Bronchial epithelial cell (primary cell): ENCODE data around the gene SGK1. TPM values are rescaled to one million over a fixed set of nuclear protein-coding genes. Genes with fewer than 3 reads are reported as not detected.

Experiments used
- DNase-seq: peaks from one replicate; pipeline ENCODE4 v3.0.0-alpha.2; 2010; ENCODE audit warnings: low read depth
- FAIRE-seq: peaks from 2 replicates; lab custom pipeline; 2011; peaks lifted over from hg19 to GRCh38; lab: Jason Lieb, UNC
- H3K27me3 ChIP-seq: 2 replicates; pipeline ENCODE4 v1.5.1; 2011; ENCODE audit warnings: low read length; ENCODE audit not compliant: control insufficient read depth, insufficient read depth
- H3K36me3 ChIP-seq: 2 replicates; pipeline ENCODE4 v1.5.1; 2011; ENCODE audit warnings: low read length; ENCODE audit not compliant: control insufficient read depth, insufficient read depth
- H3K4me3 ChIP-seq: 2 replicates; pipeline ENCODE4 v1.5.1; 2011; ENCODE audit warnings: mild to moderate bottlenecking, low read depth, low read length, control low read depth
- total RNA-seq: library from RNA; depleted of rRNA; stranded (reverse); fragments of >200 nt; gene quantifications from 2 replicates; pipeline ENCODE4 v1.2.1, GENCODE V29; 2014
- TF ChIP-seq, protein P1 (sequence below): IDR thresholded peaks from 2 replicates; pipeline ENCODE4 v1.5.1; 2011; ENCODE audit warnings: mild to moderate bottlenecking, moderate library complexity, low read length, control low read depth, inconsistent platforms; ENCODE audit not compliant: insufficient read depth, severe bottlenecking

Gene SGK1
- total RNA-seq, 1 donor from 2014 or later, result 13.4 TPM

DNA sequence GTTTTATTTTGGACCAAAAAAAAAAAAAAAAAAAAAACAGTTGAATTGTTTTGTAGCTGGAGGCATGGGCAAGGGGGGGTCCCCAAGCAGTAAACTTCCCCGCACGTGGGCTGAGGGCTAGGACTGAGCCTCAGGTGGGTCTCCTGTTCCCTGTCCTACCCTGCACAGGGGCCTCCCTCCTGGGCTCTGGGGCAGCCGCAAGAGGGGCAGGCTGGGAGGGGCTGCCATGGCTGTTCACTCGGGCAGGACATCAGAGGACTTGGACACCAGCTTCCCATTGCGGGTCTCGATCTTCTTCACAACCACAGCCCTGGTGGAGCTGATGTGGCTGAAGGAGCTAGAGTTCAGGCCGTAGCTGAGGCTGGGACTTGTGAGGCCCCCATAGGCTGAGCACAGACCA, 21.1 kb downstream of the SGK1 start:
- Histone ChIP-seq H3K36me3 (no peaks in the 10 kb centered on the region), H3K4me3 (no peak overlapping the region), H3K27me3 (no peaks in the 10 kb centered on the region)
- TF ChIP-seq, protein P1, sequence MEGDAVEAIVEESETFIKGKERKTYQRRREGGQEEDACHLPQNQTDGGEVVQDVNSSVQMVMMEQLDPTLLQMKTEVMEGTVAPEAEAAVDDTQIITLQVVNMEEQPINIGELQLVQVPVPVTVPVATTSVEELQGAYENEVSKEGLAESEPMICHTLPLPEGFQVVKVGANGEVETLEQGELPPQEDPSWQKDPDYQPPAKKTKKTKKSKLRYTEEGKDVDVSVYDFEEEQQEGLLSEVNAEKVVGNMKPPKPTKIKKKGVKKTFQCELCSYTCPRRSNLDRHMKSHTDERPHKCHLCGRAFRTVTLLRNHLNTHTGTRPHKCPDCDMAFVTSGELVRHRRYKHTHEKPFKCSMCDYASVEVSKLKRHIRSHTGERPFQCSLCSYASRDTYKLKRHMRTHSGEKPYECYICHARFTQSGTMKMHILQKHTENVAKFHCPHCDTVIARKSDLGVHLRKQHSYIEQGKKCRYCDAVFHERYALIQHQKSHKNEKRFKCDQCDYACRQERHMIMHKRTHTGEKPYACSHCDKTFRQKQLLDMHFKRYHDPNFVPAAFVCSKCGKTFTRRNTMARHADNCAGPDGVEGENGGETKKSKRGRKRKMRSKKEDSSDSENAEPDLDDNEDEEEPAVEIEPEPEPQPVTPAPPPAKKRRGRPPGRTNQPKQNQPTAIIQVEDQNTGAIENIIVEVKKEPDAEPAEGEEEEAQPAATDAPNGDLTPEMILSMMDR, result no peak
- DNase-seq (no peak), FAIRE-seq (no peak)

DNA sequence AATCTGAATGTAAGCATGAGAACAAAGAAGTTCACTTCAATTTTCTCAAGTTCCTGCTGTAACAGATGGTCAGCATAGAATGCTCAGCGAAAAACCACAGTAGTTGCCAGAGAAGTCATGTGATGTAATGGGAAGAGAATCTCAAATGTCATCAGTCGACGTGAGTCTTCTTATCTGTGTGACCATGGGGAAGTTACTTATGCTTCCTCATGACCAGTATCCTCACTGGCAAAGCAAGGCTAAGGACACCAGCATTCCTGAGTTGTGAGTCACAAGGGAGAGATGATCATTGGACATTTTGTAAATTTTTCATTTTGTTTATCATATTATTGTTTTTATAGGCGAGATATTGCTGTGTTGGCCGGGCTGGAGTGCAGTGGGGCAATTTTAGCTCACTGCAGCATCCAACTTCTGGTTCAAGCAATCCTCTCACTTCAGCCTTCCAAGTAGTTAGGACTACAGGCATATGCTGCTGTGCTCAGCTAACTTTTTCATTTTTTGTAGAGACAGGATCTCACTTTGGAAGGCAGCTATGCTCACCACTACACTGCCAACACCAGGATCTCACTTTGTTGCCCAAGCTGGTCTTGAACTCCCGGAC, 21.9 kb downstream of the SGK1 start:
- TF ChIP-seq, protein P1, result no peak
- peak; percentile 63 for DNase-seq
- Histone ChIP-seq H3K36me3 (no peaks in the 10 kb centered on the region), H3K27me3 (no peaks in the 10 kb centered on the region), H3K4me3 (no peak overlapping the region)
- FAIRE-seq, result no peak

- no peak for DNase-seq
- Histone ChIP-seq H3K36me3 (no peaks in the 10 kb centered on the region), H3K27me3 (no peaks in the 10 kb centered on the region), H3K4me3 (no peak overlapping the region)
- TF ChIP-seq, protein P1, result no peak
- FAIRE-seq, result no peak
Measured at GRCh38 chr6:134293659-134294161, 24.2 kb downstream of the SGK1 start.

DNA sequence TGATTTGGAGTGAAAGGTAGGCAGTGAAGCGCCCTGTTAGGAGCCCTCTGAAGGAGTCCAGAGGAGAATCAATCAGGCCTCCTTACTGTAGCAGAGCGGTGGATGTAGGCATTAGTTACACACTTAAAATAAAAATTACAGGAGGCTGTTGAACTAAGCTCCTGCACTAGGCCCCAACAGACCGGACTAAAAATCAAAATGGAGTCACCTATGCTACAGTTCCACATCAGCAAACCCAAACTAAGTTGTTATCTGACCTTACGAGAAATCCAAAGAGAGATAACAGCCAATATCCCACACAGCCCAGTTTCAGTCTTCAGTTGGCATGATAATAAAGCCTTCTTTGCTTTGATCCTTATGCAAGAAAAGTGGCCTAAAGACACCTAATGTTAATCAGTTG, 26.8 kb downstream of the SGK1 start:
- H3K27me3 ChIP-seq, result no peaks in the 10 kb centered on the region
- TF ChIP-seq, protein P1, result no peak
- FAIRE-seq, result no peak
- DNase-seq, result no peak
- H3K36me3 ChIP-seq, result no peaks in the 10 kb centered on the region
- H3K4me3 ChIP-seq, result no peak overlapping the region

GRCh38 chr6:134289204-134289575, 28.7 kb downstream of the SGK1 start:
- Histone ChIP-seq H3K27me3 (no peaks in the 10 kb centered on the region), H3K36me3 (no peaks in the 10 kb centered on the region), H3K4me3 (no peak overlapping the region)
- TF ChIP-seq, protein P1, result no peak
- peak; percentile 57 for DNase-seq
- no peak for FAIRE-seq
